Fibroblast of lung (primary cell): ENCODE data around the gene CHD2. TPM values are rescaled to one million over a fixed set of nuclear protein-coding genes. Genes with fewer than 3 reads are reported as not detected.

Source experiments
- DNase-seq, 2 donors: peaks; one replicate each; pipeline versions ENCODE4 v3.0.0 to v3.0.0-alpha.2; 2010; ENCODE audit warnings: low read depth in 2 of 2
- H2AFZ ChIP-seq: 2 replicates; pipeline ENCODE4 v1.5.1; 2012; ENCODE audit warnings: low read length, control low read depth, inconsistent platforms
- H3K27ac ChIP-seq: 2 replicates; pipeline ENCODE4 v1.5.1; 2011; ENCODE audit warnings: low read length, control low read depth; ENCODE audit not compliant: insufficient read depth
- H3K27me3 ChIP-seq: 2 replicates; pipeline ENCODE4 v1.5.1; 2011; ENCODE audit warnings: mild to moderate bottlenecking, low read length; ENCODE audit not compliant: control insufficient read depth, insufficient read depth
- H3K36me3 ChIP-seq: 2 replicates; pipeline ENCODE4 v1.5.1; 2011; ENCODE audit warnings: low read length; ENCODE audit not compliant: control insufficient read depth, insufficient read depth
- H3K4me1 ChIP-seq: 2 replicates; pipeline ENCODE4 v1.5.1; 2011; ENCODE audit warnings: low read length; ENCODE audit not compliant: control insufficient read depth, insufficient read depth; ENCODE audit errors: extremely low read depth
- H3K4me2 ChIP-seq: 2 replicates; pipeline ENCODE4 v1.5.1; 2011; ENCODE audit warnings: low read length, control low read depth; ENCODE audit not compliant: insufficient read depth; ENCODE audit errors: extremely low read depth
- H3K4me3 ChIP-seq, 4 experiments: fragments of 200-600 bp in 1 of 4; sonication (generic) in 1 of 4; replicated peaks in 1 of 4; 2 replicates each; pipeline ENCODE4 v1.5.1; 2011 to 2016; ENCODE audit warnings: low read length in 4 of 4, low read depth in 3 of 4, mild to moderate bottlenecking in 3 of 4, control low read depth in 2 of 4, inconsistent platforms in 1 of 4, mixed read lengths in 1 of 4; ENCODE audit not compliant: insufficient read depth in 1 of 4; ENCODE audit errors: control extremely low read depth in 1 of 4
- H3K79me2 ChIP-seq: 2 replicates; pipeline ENCODE4 v1.5.1; 2012; ENCODE audit warnings: mild to moderate bottlenecking, low read length, inconsistent platforms; ENCODE audit not compliant: control insufficient read depth, insufficient read depth
- H3K9ac ChIP-seq: 2 replicates; pipeline ENCODE4 v1.5.1; 2011; ENCODE audit warnings: mild to moderate bottlenecking, low read length, control low read depth; ENCODE audit not compliant: insufficient read depth
- H3K9me3 ChIP-seq: 2 replicates; pipeline ENCODE4 v1.5.1; 2012; ENCODE audit warnings: low read depth, low read length; ENCODE audit not compliant: control insufficient read depth, insufficient read depth
- H4K20me1 ChIP-seq: 2 replicates; pipeline ENCODE4 v1.5.1; 2011; ENCODE audit warnings: low read length; ENCODE audit not compliant: control insufficient read depth, insufficient read depth; ENCODE audit errors: extremely low read depth
- EZH2 ChIP-seq: IDR thresholded peaks from 2 replicates; pipeline ENCODE4 v1.5.1; 2012; ENCODE audit warnings: low read length, control low read depth, mild to moderate bottlenecking; ENCODE audit errors: missing control alignments
- polyA plus RNA-seq, 2 donors: library from polyadenylated mRNA; depleted of rRNA in 1 of 2; stranded (reverse) in 1 of 2; unstranded in 1 of 2; fragments of >200 nt; gene quantifications; 2 replicates each; pipeline ENCODE4 v1.2.1, GENCODE V29; 2011 to 2012; ENCODE audit warnings: missing spikeins in 1 of 2
- total RNA-seq: library from RNA; depleted of rRNA; stranded (reverse); fragments of >200 nt; gene quantifications from 2 replicates; pipeline ENCODE4 v1.2.1, GENCODE V29; 2014
- TF ChIP-seq, protein P1 (sequence below), 2 donors: IDR thresholded peaks in 1 of 2; conservative IDR thresholded peaks in 1 of 2; 1 replicate in 1 of 2; 2 replicates in 1 of 2; pipeline ENCODE4 v1.5.1; 2011 to 2012; ENCODE audit warnings: low read length in 2 of 2, control low read depth in 1 of 2, inconsistent platforms in 1 of 2, low read depth in 1 of 2, mild to moderate bottlenecking in 1 of 2

CHD2 gene
- total and polyA plus RNA-seq, 2 donors (not counting 1 experiment from before 2014, with no cell fraction given), result 36.5 to 92.5 TPM

- H3K79me2 ChIP-seq, result peaks cover 95% of the 10 kb centered on the region
- H2AFZ ChIP-seq, result no peak overlapping the region
- peak overlapping the region; percentile 17 to 96 (median 69) for H3K4me3 ChIP-seq
- H3K36me3 ChIP-seq, result no peaks in the 10 kb centered on the region
- TF ChIP-seq, protein P1, sequence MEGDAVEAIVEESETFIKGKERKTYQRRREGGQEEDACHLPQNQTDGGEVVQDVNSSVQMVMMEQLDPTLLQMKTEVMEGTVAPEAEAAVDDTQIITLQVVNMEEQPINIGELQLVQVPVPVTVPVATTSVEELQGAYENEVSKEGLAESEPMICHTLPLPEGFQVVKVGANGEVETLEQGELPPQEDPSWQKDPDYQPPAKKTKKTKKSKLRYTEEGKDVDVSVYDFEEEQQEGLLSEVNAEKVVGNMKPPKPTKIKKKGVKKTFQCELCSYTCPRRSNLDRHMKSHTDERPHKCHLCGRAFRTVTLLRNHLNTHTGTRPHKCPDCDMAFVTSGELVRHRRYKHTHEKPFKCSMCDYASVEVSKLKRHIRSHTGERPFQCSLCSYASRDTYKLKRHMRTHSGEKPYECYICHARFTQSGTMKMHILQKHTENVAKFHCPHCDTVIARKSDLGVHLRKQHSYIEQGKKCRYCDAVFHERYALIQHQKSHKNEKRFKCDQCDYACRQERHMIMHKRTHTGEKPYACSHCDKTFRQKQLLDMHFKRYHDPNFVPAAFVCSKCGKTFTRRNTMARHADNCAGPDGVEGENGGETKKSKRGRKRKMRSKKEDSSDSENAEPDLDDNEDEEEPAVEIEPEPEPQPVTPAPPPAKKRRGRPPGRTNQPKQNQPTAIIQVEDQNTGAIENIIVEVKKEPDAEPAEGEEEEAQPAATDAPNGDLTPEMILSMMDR (conservative IDR thresholded peaks at IDR 0.05 in 1 of 2, IDR thresholded peaks at IDR 0.05 in 1 of 2; ENCODE audit: low read depth in 1 of 2, low read length in 2 of 2), result no peak
- TF ChIP-seq EZH2, result no peak
- H3K9me3 ChIP-seq, result no peaks in the 10 kb centered on the region
- DNase-seq, result no peak
- no peak overlapping the region for H3K9ac ChIP-seq
- no peaks in the 10 kb centered on the region for H4K20me1 ChIP-seq
- peaks cover 24% of the 10 kb centered on the region for H3K4me1 ChIP-seq
- H3K4me2 ChIP-seq, result peak overlapping the region; percentile 99
- H3K27me3 ChIP-seq, result no peaks in the 10 kb centered on the region
- peak overlapping the region; percentile 97 for H3K27ac ChIP-seq
These were observed 5.9 kb downstream of the CHD2 start for GRCh38 chr15:92906020-92906419.

- H3K27me3 ChIP-seq, result no peaks in the 10 kb centered on the region
- peaks cover 24% of the 10 kb centered on the region for H3K4me1 ChIP-seq
- H3K36me3 ChIP-seq, result no peaks in the 10 kb centered on the region
- H4K20me1 ChIP-seq, result no peaks in the 10 kb centered on the region
- peak in 1 of 2 donors; percentile 76 for DNase-seq
- H3K4me2 ChIP-seq, result peak overlapping the region; percentile 99
- peaks cover 95% of the 10 kb centered on the region for H3K79me2 ChIP-seq
- peak overlapping the region; percentile 97 for H3K27ac ChIP-seq
- peak overlapping the region in 3 of 4 experiments; percentile 68 to 96 (median 70) for H3K4me3 ChIP-seq
- no peak overlapping the region for H2AFZ ChIP-seq
- TF ChIP-seq, protein P1 (conservative IDR thresholded peaks at IDR 0.05 in 1 of 2, IDR thresholded peaks at IDR 0.05 in 1 of 2; ENCODE audit: low read depth in 1 of 2, low read length in 2 of 2), result no peak
- TF ChIP-seq EZH2, result no peak
- no peaks in the 10 kb centered on the region for H3K9me3 ChIP-seq
- H3K9ac ChIP-seq, result no peak overlapping the region
These were observed 6.5 kb downstream of the CHD2 start for GRCh38 chr15:92906563-92907081.

DNA sequence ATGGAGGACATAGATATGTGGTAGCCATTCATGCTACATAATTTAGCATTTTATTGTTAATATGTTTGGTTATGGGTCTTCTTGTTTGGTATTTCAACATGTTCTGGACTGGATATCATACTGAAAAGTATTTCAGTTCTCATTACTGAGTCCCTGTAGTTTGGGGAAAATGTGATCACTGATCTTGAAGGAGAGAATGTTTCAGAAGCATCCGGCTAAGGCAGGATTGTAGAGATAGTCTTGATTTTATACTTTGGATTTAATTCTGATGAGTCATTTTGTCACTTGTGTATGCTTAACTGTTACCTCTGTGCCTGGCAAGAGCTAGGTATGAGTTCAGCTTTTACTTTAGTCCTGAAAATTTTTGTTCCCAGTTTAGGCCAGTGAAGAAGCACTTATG is 7.1 kb downstream of the CHD2 start:
- Histone ChIP-seq H3K27me3 (no peaks in the 10 kb centered on the region), H3K9me3 (no peaks in the 10 kb centered on the region), H3K4me1 (peaks cover 24% of the 10 kb centered on the region), H3K4me3 (peak overlapping the region in 3 of 4 experiments; percentile 10 to 96 (median 70)), H4K20me1 (no peaks in the 10 kb centered on the region), H3K4me2 (peak overlapping the region; percentile 99), H3K9ac (no peak overlapping the region), H3K36me3 (no peaks in the 10 kb centered on the region), H3K27ac (peak overlapping the region; percentile 97), H2AFZ (no peak overlapping the region), H3K79me2 (peaks cover 95% of the 10 kb centered on the region)
- TF ChIP-seq, protein P1 (conservative IDR thresholded peaks at IDR 0.05 in 1 of 2, IDR thresholded peaks at IDR 0.05 in 1 of 2; ENCODE audit: low read depth in 1 of 2, low read length in 2 of 2), result no peak
- TF ChIP-seq EZH2, result no peak
- DNase-seq, result peak in 1 of 2 donors; percentile 58
